Erythroblast (primary cell): ENCODE results near the gene MAN2B1.
"Not testable (repeated sequence)": the region's sequence is repeated elsewhere in the genome, so short reads cannot be mapped to it uniquely, and the experiment has no call there.

ENCODE experiments used
- DNase-seq, 2 experiments: peaks; one replicate each; lab custom pipeline; 2025; lab: John Stamatoyannopoulos, UW
- GATA1 ChIP-seq: IDR thresholded peaks from 2 replicates; pipeline ENCODE4 v1.6.1; 2011; ENCODE audit warnings: low read depth, mild to moderate bottlenecking, control low read depth, low read length, moderate library complexity
- POLR2A ChIP-seq: IDR thresholded peaks from 2 replicates; pipeline ENCODE4 v1.6.1; 2011; ENCODE audit warnings: mild to moderate bottlenecking, low read length

Gene MAN2B1

DNA sequence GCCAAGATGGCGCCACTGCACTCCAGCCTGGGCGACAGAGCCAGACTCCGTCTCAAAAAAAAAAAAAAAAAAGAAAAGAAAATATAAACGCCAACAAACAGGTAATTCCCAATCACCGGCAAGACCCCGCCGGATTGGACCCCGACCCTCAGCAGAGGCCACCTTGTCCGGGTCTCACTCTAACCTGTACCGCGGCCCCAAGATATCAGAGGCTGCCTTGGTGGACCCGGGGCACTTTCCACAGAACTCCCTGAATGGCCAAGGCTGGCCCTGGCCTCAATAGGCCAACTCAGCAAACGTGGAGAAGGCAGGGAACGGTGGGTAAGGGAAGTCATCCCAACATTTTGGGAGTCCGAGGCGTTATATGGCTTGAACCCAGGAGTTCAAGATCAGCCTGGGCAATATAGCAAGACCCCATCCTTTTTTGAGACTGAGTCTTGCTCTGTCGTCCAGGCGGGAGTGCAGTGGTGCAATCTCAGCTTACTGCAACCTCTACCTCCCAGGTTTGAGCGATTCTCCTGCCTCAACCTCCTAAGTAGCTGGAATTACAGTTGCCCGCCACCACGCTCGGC, 27.8 kb downstream of the MAN2B1 start:
- DNase-seq: no peak
- TF ChIP-seq POLR2A: no peak
- no peak for TF ChIP-seq GATA1

DNA sequence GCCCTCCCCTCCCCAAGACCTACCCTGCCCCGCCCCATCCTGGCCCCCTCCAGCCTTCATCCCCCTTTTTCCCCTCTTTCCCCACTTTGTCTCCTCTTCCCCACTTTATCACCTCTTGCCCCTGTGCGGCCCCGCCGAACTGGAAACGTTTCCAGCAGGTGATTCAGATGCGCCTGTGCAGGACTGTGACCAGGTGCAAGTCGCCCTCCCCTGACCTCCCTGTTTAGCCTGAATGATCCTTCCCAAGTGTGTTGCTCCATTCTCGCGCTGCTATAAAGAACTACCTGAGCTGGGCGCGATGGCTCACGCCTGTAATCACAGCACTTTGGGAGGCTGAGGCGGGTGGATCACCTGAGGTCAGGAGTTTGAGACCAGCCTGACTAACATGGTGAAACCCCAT, 29.9 kb downstream of the MAN2B1 start:
- no peak for DNase-seq
- no peak for TF ChIP-seq POLR2A
- no peak for TF ChIP-seq GATA1

DNA sequence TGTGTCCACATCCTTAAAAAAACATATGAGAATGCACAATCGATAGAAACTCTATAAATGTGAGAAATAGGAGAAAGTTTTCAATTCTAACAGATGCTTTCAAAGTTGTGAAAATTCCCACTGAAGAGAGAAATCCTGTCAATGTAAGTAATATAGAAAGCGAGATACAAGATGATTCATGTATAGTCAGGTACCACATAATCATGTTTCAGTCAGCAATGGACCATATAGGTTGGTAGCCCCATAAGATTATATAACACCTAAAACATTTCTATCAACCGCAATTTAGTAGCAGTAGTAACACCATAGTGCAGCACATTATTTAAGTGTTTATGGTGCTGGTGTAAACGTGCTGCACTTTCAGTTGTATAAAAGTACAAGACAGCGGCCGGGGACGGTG, 37.3 kb downstream of the MAN2B1 start:
- TF ChIP-seq GATA1: no peak

DNA sequence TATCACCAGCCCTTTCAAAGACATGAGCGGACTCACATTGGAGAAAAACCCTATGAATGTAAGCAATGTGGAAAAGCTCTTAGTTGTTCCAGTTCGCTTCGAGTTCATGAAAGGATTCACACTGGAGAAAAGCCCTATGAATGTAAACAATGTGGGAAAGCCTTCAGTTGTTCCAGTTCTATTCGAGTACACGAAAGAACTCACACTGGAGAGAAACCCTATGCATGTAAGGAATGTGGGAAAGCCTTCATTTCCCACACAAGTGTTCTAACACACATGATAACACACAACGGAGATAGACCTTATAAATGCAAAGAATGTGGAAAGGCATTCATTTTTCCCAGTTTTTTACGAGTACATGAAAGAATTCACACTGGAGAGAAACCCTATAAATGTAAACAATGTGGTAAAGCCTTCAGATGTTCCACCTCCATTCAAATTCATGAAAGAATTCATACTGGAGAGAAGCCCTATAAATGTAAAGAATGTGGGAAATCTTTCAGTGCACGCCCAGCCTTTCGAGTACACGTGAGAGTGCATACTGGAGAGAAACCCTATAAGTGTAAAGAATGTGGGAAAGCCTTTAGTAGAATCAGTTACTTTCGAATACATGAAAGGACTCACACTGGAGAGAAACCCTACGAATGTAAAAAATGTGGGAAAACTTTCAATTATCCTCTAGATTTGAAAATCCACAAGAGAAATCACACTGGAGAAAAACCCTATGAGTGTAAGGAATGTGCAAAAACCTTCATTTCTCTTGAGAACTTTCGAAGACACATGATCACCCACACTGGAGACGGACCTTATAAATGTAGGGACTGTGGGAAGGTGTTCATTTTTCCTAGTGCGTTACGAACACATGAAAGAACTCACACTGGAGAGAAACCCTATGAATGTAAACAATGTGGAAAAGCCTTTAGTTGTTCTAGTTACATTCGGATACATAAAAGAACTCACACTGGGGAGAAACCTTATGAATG, 38.2 kb downstream of the MAN2B1 start:
- peak in 1 of 2 experiments; percentile 56 for DNase-seq
- no peak for TF ChIP-seq POLR2A
- TF ChIP-seq GATA1: no peak

More for the DNA sequence above, 37.3 kb downstream of the MAN2B1 start:
- no peak for DNase-seq

DNA sequence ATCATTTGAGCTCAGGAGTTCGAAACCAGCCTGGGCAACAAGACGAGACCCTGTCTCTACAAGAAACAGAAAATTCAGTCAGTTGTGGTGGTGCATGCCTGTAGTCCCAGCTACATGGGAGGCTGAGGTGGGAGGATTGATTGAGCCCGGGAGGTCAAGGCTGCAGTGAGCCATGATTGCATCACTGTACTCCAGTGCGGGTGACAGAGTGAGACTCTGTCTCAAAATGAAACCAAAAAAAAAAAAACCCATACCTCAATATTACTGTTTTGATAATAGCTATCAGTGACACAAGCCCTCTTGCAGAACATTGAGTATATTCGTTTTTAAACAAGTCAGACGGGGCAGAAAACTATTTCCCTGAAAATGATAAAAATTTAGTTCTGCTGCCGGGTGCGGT, 39.6 kb downstream of the MAN2B1 start:
- no peak for DNase-seq
- TF ChIP-seq GATA1 (no peak), POLR2A (no peak)

DNA sequence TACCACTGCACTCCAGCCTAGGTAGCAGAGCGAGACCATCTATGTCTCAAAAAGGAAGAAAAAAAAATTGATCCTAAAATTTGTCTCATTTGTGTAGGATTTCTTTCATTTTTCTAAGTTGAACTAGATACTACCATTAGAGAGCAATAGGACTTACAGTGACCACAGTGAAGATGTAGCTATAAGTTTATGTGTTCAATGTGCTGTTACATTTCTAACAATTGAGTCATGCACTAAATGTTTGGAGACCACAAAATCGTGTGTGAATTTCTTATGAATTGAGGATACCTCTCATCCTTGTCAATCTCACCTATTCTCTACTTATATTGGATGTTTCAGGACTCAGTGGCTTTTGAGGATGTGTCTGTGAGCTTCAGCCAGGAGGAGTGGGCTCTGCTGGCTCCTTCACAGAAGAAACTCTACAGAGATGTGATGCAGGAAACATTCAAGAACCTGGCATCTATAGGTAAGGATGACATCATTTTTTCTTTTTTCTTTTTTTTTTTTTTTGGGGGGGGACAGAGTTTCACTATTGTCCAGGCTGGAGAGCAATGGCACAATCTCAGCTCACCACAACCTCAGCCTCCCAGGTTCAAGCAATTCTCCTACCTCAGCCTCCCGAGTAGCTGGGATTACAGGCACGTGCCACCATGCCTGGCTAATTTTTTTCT, 43.0 kb downstream of the MAN2B1 start:
- no peak for TF ChIP-seq GATA1
- no peak for DNase-seq

DNA sequence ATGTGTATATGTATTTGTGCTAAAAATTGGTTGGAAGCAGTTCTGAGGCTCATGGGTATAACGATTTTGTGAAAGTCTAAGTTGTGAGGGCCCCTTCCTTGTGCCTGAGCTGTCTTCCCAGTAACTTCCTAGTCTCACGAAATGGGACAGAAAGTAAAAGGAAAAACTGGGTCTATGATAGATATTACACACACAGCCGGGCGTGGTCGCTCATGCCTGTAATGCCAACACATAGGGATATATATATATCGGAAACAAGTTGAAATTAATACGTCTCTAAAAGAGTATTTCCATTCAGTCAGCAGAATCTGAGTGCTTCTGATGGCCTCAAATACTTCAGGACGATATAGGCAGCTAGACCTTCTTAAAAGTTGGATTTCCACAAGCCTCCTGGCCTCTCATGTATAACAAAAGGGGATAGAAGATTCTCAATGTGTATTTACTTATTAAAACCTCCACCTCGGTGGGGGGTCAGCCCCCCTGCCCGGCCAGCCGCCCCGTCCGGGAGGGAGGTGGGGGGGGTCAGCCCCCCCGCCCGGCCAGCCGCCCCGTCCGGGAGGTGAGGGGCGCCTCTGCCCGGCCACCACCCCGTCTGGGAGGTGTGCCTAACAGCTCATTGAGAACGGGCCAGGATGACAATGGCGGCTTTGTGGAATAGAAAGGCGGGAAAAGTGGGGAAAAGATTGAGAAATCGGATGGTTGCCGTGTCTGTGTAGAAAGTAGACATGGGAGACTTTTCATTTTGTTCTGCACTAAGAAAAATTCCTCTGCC, 45.1 kb downstream of the MAN2B1 start:
- DNase-seq: not testable (repeated sequence)

DNA sequence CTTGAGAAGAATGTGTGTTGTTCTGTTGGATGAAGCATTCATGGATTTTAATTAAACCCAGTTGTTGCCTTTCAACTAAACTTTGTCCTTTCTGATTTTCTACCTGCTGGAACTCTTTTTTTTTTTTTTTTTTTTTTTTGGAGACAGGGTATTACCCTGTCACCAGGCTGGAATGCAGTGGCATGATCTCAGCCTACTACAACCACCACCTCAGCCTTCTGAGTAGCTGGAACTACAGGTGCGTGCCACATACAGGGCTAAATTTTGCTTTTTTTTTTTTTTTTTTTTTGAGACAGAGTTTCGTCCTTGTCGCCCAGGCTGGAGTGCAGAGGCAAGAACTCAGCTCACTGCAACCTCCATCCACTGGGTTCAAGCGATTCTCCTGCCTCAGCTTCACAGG, 48.9 kb downstream of the MAN2B1 start:
- DNase-seq: no peak
- no peak for TF ChIP-seq GATA1
- no peak for TF ChIP-seq POLR2A

DNA sequence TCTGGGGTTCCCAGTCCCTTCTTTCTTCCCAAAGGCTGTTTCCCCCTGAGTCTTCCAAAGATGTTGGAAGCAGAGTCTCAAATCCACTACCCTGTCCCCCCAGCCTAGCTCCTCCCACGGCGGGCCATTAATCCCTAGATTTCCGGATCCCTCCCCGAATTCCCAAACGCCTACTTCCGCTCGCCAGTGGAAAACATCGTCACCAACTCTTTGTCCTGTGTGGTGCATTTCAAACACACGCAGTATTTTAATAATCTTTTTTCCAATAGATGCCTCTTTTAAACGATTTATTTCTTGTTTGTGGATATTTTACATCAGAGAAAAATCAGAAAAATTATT, 55.2 kb downstream of the MAN2B1 start:
- TF ChIP-seq GATA1 (no peak), POLR2A (no peak)
- DNase-seq: no peak

DNA sequence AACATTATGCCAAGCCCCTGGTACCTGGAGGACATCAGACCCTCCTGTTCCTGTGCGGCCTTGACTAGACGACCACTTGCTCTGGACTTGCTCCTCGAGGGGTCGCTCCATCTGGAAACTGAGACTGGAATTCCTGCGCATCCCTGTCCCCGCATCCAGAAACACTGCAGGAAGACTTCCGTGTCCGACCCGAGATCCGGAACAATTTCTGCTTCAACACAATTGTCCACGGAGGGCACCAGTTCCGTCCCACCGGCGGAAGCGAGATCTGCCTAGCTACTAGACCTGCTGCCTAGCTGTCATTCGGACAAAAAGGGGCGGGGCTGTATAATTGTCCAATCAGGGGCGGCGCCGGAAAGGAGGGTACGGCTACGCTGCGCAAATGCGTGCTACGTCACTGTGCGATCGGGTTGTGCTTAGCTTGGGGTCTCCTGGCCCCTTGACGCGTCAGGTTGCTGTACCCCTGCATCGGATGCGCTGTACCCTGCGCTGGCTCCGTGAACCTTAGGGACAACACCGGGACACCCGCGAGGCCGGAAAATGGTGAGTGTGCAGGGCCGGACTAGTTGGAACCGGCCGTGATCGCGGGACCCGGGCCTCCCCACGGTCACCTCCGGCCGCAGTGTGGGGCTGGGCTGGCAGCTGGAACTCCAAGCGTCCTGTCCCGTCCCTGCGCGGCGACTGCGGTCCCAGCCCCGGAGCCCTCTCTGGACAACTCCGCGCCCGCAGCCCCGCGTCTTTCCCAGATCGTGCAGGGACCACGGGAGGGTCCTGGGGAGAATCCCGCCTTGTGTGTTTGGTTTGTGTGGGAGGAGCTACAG, 55.8 kb downstream of the MAN2B1 start, which contains the start of the genes ZNF490 and ZNF791:
TSS of gene ZNF490 (minus strand) at position 274 of the 821 bp plus-strand sequence. CDS start at position 141, 133 bp downstream.
TSS of gene ZNF791 (plus strand) at position 381 of the 821 bp plus-strand sequence. CDS start at position 541, 160 bp downstream.
- DNase-seq: peak; percentile 98
- peak; percentile 89 for TF ChIP-seq POLR2A
- TF ChIP-seq GATA1: no peak

DNA sequence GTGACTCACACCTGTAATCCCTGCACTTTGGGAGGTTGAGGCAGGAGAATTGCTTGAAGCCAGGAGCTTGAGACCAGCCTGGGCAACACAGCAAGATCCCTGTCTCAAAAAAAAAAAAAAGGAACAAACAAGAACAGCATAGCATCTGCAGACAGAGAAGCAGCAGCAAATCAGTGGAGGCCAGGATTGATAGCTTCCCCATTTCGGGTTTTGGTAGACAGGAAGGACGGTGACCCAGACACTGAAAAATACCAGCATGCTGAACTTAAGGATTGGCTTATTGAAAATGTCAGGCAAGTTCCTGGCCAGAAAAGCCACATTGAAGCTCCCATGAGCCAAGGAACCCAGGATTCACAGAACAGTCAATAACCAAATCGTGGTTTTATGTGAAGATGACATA, 58.9 kb downstream of the MAN2B1 start:
- no peak for DNase-seq

DNA sequence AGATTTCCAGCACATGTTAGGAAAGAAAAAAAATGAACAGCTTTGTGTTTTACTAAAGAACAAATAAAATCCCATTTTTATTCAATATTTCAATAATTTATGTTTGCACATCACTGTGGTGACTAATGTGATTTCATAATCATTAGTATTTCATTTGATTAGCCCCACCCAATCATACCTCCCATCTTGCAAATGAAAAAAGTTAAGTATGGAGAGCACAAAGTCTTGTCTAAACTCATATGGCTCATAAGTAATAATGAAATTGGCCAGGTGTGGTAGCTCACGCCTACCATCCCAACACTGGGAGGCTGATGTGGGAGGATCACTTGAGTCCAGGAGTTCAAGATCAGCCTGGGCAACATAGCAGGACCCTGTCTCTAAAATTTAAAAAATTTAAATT, 59.7 kb downstream of the MAN2B1 start:
- TF ChIP-seq GATA1 (no peak), POLR2A (no peak)
- DNase-seq: no peak

More for the DNA sequence above, 58.9 kb downstream of the MAN2B1 start:
- TF ChIP-seq GATA1: no peak

DNA sequence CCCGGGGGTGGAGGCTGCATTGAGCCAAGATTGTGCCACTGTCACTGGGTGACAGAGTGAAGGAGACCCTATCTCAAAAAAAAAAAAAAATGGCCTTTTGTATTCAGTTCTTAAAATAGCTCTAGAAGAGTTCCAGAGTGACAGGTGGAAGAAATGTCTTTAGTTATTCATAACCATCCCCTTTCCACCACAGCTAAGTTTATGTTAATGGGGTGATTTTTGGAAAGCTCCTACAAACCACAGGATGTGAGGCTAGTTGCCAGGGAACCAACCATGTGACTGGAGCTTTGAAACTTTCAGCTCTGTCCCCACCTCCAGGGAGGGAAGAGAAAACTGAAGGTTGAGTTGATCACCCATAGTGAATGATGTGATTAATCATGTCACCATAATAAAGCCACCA, 62.8 kb downstream of the MAN2B1 start:
- no peak for DNase-seq

More for the DNA sequence above, 62.8 kb downstream of the MAN2B1 start:
- no peak for TF ChIP-seq POLR2A
- no peak for TF ChIP-seq GATA1
